NB4 (cell line): ENCODE results near the gene ALPL.
"Not testable (repeated sequence)": the region's sequence is repeated elsewhere in the genome, so short reads cannot be mapped to it uniquely, and the experiment has no call there.

Source experiments
- DNase-seq: peaks from one replicate; pipeline ENCODE4 v3.0.0; 2010; ENCODE audit warnings: low read depth
- H3K4me3 ChIP-seq: one replicate; pipeline ENCODE4 v1.5.1; 2011; ENCODE audit warnings: mild to moderate bottlenecking, low read depth, low read length, moderate library complexity
- MYC ChIP-seq: IDR thresholded peaks from 2 replicates; pipeline ENCODE4 v1.6.1; 2011; ENCODE audit warnings: low read depth, low read length
- POLR2A ChIP-seq: IDR thresholded peaks from 2 replicates; pipeline ENCODE4 v1.6.1; 2011; ENCODE audit warnings: mild to moderate bottlenecking; ENCODE audit not compliant: insufficient read length; ENCODE audit errors: extremely low read depth
- TF ChIP-seq, protein P1 (sequence below): IDR thresholded peaks from one replicate; pipeline ENCODE4 v1.5.1; 2012; ENCODE audit warnings: low read depth, low read length
- TF ChIP-seq, protein P2 (sequence below): IDR thresholded peaks from 2 replicates; pipeline ENCODE4 v1.6.1; 2011; ENCODE audit warnings: low read depth, low read length

ALPL gene

DNA sequence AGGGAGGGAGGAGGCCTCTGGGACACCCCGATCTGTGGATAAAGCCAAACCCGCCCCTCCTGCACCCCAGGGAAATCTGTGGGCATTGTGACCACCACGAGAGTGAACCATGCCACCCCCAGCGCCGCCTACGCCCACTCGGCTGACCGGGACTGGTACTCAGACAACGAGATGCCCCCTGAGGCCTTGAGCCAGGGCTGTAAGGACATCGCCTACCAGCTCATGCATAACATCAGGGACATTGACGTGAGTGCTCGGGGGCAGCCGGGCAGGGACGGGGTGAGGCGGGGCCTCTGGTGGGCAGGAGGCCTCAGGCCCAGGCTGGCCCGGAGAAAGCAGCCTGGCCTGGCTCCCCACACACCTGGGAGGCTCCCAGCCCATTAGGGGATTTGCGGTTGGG lies 54.7 kb downstream of the ALPL start:
- TF ChIP-seq POLR2A (no peak), MYC (no peak)
- TF ChIP-seq, protein P1, sequence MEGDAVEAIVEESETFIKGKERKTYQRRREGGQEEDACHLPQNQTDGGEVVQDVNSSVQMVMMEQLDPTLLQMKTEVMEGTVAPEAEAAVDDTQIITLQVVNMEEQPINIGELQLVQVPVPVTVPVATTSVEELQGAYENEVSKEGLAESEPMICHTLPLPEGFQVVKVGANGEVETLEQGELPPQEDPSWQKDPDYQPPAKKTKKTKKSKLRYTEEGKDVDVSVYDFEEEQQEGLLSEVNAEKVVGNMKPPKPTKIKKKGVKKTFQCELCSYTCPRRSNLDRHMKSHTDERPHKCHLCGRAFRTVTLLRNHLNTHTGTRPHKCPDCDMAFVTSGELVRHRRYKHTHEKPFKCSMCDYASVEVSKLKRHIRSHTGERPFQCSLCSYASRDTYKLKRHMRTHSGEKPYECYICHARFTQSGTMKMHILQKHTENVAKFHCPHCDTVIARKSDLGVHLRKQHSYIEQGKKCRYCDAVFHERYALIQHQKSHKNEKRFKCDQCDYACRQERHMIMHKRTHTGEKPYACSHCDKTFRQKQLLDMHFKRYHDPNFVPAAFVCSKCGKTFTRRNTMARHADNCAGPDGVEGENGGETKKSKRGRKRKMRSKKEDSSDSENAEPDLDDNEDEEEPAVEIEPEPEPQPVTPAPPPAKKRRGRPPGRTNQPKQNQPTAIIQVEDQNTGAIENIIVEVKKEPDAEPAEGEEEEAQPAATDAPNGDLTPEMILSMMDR = no peak
- TF ChIP-seq, protein P2, sequence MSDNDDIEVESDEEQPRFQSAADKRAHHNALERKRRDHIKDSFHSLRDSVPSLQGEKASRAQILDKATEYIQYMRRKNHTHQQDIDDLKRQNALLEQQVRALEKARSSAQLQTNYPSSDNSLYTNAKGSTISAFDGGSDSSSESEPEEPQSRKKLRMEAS = no peak
- no peak for DNase-seq
- H3K4me3 ChIP-seq = no peak overlapping the region

DNA sequence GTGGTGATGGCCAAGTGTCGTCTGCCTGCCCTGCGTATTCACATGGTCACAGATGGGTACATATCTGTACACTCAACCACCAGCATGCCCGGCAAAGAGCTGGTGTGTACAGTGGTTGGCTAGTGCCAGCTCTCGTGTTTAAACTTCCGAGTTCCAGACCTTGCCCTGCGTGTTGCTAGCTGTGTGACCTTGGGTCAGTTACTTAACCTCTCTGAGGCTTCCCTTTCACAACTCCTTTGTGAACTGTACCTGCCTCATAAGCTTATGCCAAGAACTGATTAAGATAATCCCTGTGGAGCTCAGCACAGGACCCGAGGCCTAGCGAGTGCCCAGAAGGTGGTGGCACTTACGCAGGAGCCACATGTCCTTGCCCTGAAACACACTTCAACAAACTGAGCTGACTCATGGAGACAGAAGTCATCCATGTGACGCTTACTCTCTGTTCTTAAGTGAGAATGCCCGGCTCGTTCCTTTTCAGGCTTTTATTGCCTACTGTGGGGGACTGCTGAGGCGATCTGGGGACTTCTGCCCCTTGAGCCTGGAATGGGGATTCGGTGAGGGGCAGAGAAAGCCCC lies 55.4 kb downstream of the ALPL start:
- no peak overlapping the region for H3K4me3 ChIP-seq
- no peak for DNase-seq
- TF ChIP-seq MYC = no peak
- TF ChIP-seq POLR2A = no peak
- TF ChIP-seq, protein P2 = no peak
- TF ChIP-seq, protein P1 = no peak

DNA sequence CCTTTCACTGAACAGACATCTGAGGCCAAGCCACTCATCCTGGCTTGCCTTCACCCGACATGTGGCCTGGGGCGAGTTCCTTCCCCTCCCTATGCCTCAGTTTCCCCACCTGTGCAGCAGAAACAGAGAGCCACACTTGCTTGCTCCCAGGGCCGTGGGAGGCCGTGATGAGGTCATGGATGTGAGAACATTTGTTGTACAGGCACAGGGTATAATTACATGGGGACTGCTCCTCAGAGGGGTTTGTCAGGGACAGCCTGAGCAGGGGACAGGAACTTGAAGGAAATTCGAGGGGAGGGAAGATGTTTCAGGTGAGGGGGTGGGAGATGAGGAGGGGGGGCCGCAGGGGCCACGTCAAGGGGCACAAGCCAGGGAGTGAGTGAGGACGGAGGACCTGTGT lies 56.1 kb downstream of the ALPL start:
- H3K4me3 ChIP-seq = no peak overlapping the region
- TF ChIP-seq, protein P2 = no peak
- TF ChIP-seq POLR2A = no peak
- DNase-seq = no peak

DNA sequence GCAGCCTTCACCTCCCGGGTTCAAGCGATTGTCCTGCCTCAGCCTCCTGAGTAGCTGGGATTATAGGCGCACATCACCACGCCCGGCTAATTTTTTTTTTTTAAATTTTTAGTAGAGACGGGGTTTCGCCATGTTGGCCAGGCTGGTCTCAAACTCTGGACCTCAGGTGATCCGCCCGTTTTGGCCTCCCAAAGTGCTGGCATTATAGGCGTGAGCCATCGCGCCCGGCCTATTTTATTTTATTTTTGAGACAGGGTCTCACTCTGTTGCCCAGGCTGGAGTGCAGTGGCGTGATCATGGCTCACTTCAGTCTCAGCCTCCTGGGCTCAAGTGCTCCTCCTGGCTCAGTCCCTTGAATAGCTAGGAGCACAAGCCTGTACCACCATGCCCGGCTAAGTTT lies 57.1 kb downstream of the ALPL start:
- H3K4me3 ChIP-seq, DNase-seq: not testable (repeated sequence)

DNA sequence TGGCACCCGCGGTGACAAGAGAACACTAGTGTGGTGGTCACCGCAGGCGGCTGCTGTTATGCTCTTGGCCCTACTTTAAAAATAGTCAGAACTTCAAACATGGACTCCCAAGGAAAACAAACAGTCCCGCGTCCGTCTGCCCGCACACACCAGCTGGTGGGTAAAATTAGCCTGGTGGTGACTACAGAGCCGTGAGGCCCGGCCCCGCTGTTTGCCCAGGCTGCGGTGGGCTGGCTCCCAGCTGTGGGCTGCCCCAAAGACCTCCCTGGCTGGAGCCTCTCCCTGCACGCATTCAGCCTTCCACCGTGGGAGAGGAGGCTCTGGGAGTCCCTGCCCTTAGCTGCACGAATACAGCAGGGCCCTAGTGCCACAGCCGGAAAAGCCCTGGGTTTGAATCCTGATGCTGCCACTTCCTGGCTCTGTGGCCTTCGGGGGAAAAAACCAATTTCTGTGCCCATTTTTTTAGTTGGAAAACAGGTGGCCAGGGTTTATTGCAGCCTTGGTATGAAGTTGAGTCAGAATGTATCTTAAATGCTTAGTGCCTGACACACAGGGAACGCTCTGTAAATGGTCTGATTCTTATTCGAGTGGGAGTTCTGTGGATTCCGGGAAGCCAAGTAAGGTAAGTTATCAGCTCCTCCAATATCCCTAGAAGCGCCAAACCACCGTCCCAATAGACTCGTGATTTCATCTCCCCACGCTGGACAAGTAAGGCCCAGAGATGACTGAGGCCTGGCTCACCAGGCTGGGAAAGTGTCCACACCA lies 58.2 kb downstream of the ALPL start:
- H3K4me3 ChIP-seq = no peak overlapping the region
- TF ChIP-seq, protein P2 = no peak
- TF ChIP-seq POLR2A (no peak), MYC (no peak)
- TF ChIP-seq, protein P1 = no peak
- no peak for DNase-seq

DNA sequence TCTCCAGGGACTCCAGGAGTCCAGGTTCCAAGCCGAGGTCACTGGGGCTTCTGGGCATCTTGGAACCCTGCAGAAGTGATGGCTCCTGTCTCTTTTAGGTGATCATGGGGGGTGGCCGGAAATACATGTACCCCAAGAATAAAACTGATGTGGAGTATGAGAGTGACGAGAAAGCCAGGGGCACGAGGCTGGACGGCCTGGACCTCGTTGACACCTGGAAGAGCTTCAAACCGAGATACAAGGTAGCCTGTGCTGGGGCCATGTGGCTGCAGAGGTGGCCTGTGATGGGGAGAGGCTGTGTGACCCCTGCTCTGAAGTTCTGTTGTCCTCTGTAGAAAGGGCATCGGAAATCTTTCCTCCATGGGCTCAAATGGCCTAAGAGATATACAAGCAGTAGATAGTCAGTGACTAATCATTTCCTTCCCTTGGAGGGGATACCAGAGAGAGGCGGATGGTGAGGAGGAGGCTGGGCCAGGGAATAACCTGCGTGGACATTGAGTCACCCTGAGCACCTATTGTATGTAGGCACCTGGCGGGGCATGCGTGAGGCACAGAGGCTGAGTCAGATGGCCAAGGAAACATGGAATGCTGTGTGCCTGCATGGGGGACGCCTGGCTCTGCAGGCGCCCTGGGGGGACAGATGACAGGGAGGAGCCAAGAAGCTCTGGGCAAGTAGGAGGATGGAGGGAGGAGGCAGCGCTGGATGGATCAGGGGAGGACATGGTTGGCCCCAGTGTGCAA lies 59.0 kb downstream of the ALPL start:
- H3K4me3 ChIP-seq = no peak overlapping the region
- no peak for DNase-seq
- TF ChIP-seq MYC (no peak), POLR2A (no peak)
- TF ChIP-seq, protein P1 = no peak
- TF ChIP-seq, protein P2 = no peak
